ENCODE measurements around the gene ACOXL.

ACOXL gene

GRCh38 chr2:111164078-111164477, 431.7 kb downstream of the ACOXL start:
- Histone ChIP-seq H3K79me2 (peaks cover 3% of the 10 kb centered on the region), H2AFZ (no peak overlapping the region), H3K36me3 (ENCODE audit: control insufficient read depth, insufficient read depth, low read length) (no peaks in the 10 kb centered on the region), H3K4me1 (peaks cover 21% of the 10 kb centered on the region), H3K9ac (no peak overlapping the region), H3K4me2 (ENCODE audit: low read length) (no peak overlapping the region), H3K4me3 (ENCODE audit: low read depth, low read length) (no peak overlapping the region), H3K27ac (no peak overlapping the region), H3K9me3 (ENCODE audit: control insufficient read depth, low read length) (no peaks in the 10 kb centered on the region), H3K27me3 (ENCODE audit: control insufficient read depth, insufficient read depth, low read length) (no peaks in the 10 kb centered on the region)
- TF ChIP-seq CTCF (IDR thresholded peaks at IDR 0.05): no peak

- Histone ChIP-seq H3K27me3 (ENCODE audit: control insufficient read depth, insufficient read depth, low read length) (no peaks in the 10 kb centered on the region), H3K4me2 (ENCODE audit: low read length) (no peak overlapping the region), H3K9ac (no peak overlapping the region), H2AFZ (no peak overlapping the region), H3K4me1 (peaks cover 21% of the 10 kb centered on the region), H3K79me2 (peaks cover 3% of the 10 kb centered on the region), H3K9me3 (ENCODE audit: control insufficient read depth, low read length) (no peaks in the 10 kb centered on the region), H3K36me3 (ENCODE audit: control insufficient read depth, insufficient read depth, low read length) (no peaks in the 10 kb centered on the region), H3K4me3 (ENCODE audit: low read depth, low read length) (no peak overlapping the region), H3K27ac (no peak overlapping the region)
- no peak for TF ChIP-seq CTCF (IDR thresholded peaks at IDR 0.05)
Observed at GRCh38 chr2:111165084-111165483, 432.7 kb downstream of the ACOXL start.

GRCh38 chr2:111166115-111166514, 433.7 kb downstream of the ACOXL start:
- no peak overlapping the region for H3K4me2 ChIP-seq (ENCODE audit: low read length)
- no peak overlapping the region for H3K27ac ChIP-seq
- H3K9ac ChIP-seq: no peak overlapping the region
- H3K4me3 ChIP-seq (ENCODE audit: low read depth, low read length): no peak overlapping the region
- no peaks in the 10 kb centered on the region for H3K79me2 ChIP-seq
- H3K36me3 ChIP-seq (ENCODE audit: control insufficient read depth, insufficient read depth, low read length): no peaks in the 10 kb centered on the region
- peaks cover 21% of the 10 kb centered on the region for H3K4me1 ChIP-seq
- H3K9me3 ChIP-seq (ENCODE audit: control insufficient read depth, low read length): no peaks in the 10 kb centered on the region
- no peak overlapping the region for H2AFZ ChIP-seq
- TF ChIP-seq CTCF (IDR thresholded peaks at IDR 0.05): no peak
- H3K27me3 ChIP-seq (ENCODE audit: control insufficient read depth, insufficient read depth, low read length): no peaks in the 10 kb centered on the region

- H3K36me3 ChIP-seq (ENCODE audit: control insufficient read depth, insufficient read depth, low read length): no peaks in the 10 kb centered on the region
- no peak overlapping the region for H3K4me3 ChIP-seq (ENCODE audit: low read depth, low read length)
- no peaks in the 10 kb centered on the region for H3K9me3 ChIP-seq (ENCODE audit: control insufficient read depth, low read length)
- H2AFZ ChIP-seq: no peak overlapping the region
- TF ChIP-seq CTCF (IDR thresholded peaks at IDR 0.05): no peak
- no peak overlapping the region for H3K9ac ChIP-seq
- no peak overlapping the region for H3K4me2 ChIP-seq (ENCODE audit: low read length)
- no peaks in the 10 kb centered on the region for H3K27me3 ChIP-seq (ENCODE audit: control insufficient read depth, insufficient read depth, low read length)
- no peaks in the 10 kb centered on the region for H3K79me2 ChIP-seq
- no peak overlapping the region for H3K27ac ChIP-seq
- peaks cover 15% of the 10 kb centered on the region for H3K4me1 ChIP-seq
Observed at GRCh38 chr2:111167076-111167862, 434.9 kb downstream of the ACOXL start.

- H3K36me3 ChIP-seq (ENCODE audit: control insufficient read depth, insufficient read depth, low read length): no peaks in the 10 kb centered on the region
- no peak overlapping the region for H3K27ac ChIP-seq
- no peak overlapping the region for H3K4me3 ChIP-seq (ENCODE audit: low read depth, low read length)
- no peak overlapping the region for H2AFZ ChIP-seq
- no peak overlapping the region for H3K4me2 ChIP-seq (ENCODE audit: low read length)
- no peaks in the 10 kb centered on the region for H3K79me2 ChIP-seq
- no peaks in the 10 kb centered on the region for H3K27me3 ChIP-seq (ENCODE audit: control insufficient read depth, insufficient read depth, low read length)
- no peak for TF ChIP-seq CTCF (IDR thresholded peaks at IDR 0.05)
- peaks cover 10% of the 10 kb centered on the region for H3K4me1 ChIP-seq
- H3K9ac ChIP-seq: no peak overlapping the region
- H3K9me3 ChIP-seq (ENCODE audit: control insufficient read depth, low read length): no peaks in the 10 kb centered on the region
Observed at GRCh38 chr2:111167863-111168162, 435.4 kb downstream of the ACOXL start.
